ENCODE results near the gene DYRK1A.

The DYRK1A gene

GRCh38 chr21:37535672-37536071 is 169.1 kb downstream of the DYRK1A start:
- TF ChIP-seq EZH2phosphoT487 (IDR thresholded peaks at IDR 0.05; ENCODE audit: borderline replicate concordance) (no peak), CTCF (conservative IDR thresholded peaks at IDR 0.05; ENCODE audit: low read length) (no peak)

GRCh38 chr21:37536616-37537278 is 170.2 kb downstream of the DYRK1A start:
- TF ChIP-seq CTCF (conservative IDR thresholded peaks at IDR 0.05; ENCODE audit: low read length) (no peak), EZH2phosphoT487 (IDR thresholded peaks at IDR 0.05; ENCODE audit: borderline replicate concordance) (no peak)
- no peak overlapping the region for H3K4me2 ChIP-seq (ENCODE audit: low read depth, low read length, poor library complexity, severe bottlenecking)
- H3K36me3 ChIP-seq (ENCODE audit: insufficient read depth, low read length), result no peaks in the 10 kb centered on the region
- no peak overlapping the region for H3K9ac ChIP-seq (ENCODE audit: low read depth, low read length, poor library complexity, severe bottlenecking)
- H3F3A ChIP-seq (ENCODE audit: low read depth), result no peaks in the 10 kb centered on the region
- H3K4me1 ChIP-seq (ENCODE audit: insufficient read depth, low read length, poor library complexity, severe bottlenecking), result no peaks in the 10 kb centered on the region
- H3K79me2 ChIP-seq (ENCODE audit: insufficient read depth, low read length), result no peaks in the 10 kb centered on the region
- H3K9me3 ChIP-seq (ENCODE audit: insufficient read depth, low read depth, low read length), result no peaks in the 10 kb centered on the region
- no peaks in the 10 kb centered on the region for H3K9me2 ChIP-seq (replicated peaks; ENCODE audit: low read depth, low read length)
- no peaks in the 10 kb centered on the region for H3K27me3 ChIP-seq (ENCODE audit: insufficient read depth, low read length, poor library complexity, severe bottlenecking)
- no peak overlapping the region for H2AFZ ChIP-seq (ENCODE audit: low read length)
- H4K20me1 ChIP-seq (ENCODE audit: insufficient read depth, low read length, poor library complexity, severe bottlenecking), result no peaks in the 10 kb centered on the region
- no peak overlapping the region for H3K4me3 ChIP-seq (ENCODE audit: low read length, poor library complexity, severe bottlenecking)

More at GRCh38 chr21:37535672-37536071, 169.1 kb downstream of the DYRK1A start:
- no peaks in the 10 kb centered on the region for H3K9me3 ChIP-seq (ENCODE audit: insufficient read depth, low read depth, low read length)
- no peaks in the 10 kb centered on the region for H3K36me3 ChIP-seq (ENCODE audit: insufficient read depth, low read length)
- no peak overlapping the region for H2AFZ ChIP-seq (ENCODE audit: low read length)
- no peaks in the 10 kb centered on the region for H3K79me2 ChIP-seq (ENCODE audit: insufficient read depth, low read length)
- no peaks in the 10 kb centered on the region for H3F3A ChIP-seq (ENCODE audit: low read depth)
- no peaks in the 10 kb centered on the region for H3K4me1 ChIP-seq (ENCODE audit: insufficient read depth, low read length, poor library complexity, severe bottlenecking)
- H3K9me2 ChIP-seq (replicated peaks; ENCODE audit: low read depth, low read length), result no peaks in the 10 kb centered on the region
- H3K9ac ChIP-seq (ENCODE audit: low read depth, low read length, poor library complexity, severe bottlenecking), result no peak overlapping the region
- no peaks in the 10 kb centered on the region for H4K20me1 ChIP-seq (ENCODE audit: insufficient read depth, low read length, poor library complexity, severe bottlenecking)
- no peaks in the 10 kb centered on the region for H3K27me3 ChIP-seq (ENCODE audit: insufficient read depth, low read length, poor library complexity, severe bottlenecking)
- no peak overlapping the region for H3K4me2 ChIP-seq (ENCODE audit: low read depth, low read length, poor library complexity, severe bottlenecking)
- no peak overlapping the region for H3K4me3 ChIP-seq (ENCODE audit: low read length, poor library complexity, severe bottlenecking)

GRCh38 chr21:37537391-37537996 is 170.9 kb downstream of the DYRK1A start:
- Histone ChIP-seq H3K27me3 (ENCODE audit: insufficient read depth, low read length, poor library complexity, severe bottlenecking) (no peaks in the 10 kb centered on the region), H2AFZ (ENCODE audit: low read length) (no peak overlapping the region), H3F3A (ENCODE audit: low read depth) (no peaks in the 10 kb centered on the region), H3K36me3 (ENCODE audit: insufficient read depth, low read length) (no peaks in the 10 kb centered on the region), H3K9me2 (replicated peaks; ENCODE audit: low read depth, low read length) (no peaks in the 10 kb centered on the region), H4K20me1 (ENCODE audit: insufficient read depth, low read length, poor library complexity, severe bottlenecking) (no peaks in the 10 kb centered on the region), H3K9ac (ENCODE audit: low read depth, low read length, poor library complexity, severe bottlenecking) (no peak overlapping the region), H3K4me1 (ENCODE audit: insufficient read depth, low read length, poor library complexity, severe bottlenecking) (no peaks in the 10 kb centered on the region), H3K9me3 (ENCODE audit: insufficient read depth, low read depth, low read length) (0 out of 2 replicates have a peak, but pooled peaks cover 4% of the 10 kb centered on the region), H3K4me3 (ENCODE audit: low read length, poor library complexity, severe bottlenecking) (no peak overlapping the region), H3K4me2 (ENCODE audit: low read depth, low read length, poor library complexity, severe bottlenecking) (no peak overlapping the region), H3K79me2 (ENCODE audit: insufficient read depth, low read length) (no peaks in the 10 kb centered on the region)
- no peak for TF ChIP-seq EZH2phosphoT487 (IDR thresholded peaks at IDR 0.05; ENCODE audit: borderline replicate concordance)
- no peak for TF ChIP-seq CTCF (conservative IDR thresholded peaks at IDR 0.05; ENCODE audit: low read length)
